HUES48 (cell line): ENCODE results near the gene RAB40AL.
"Not testable (repeated sequence)": the region's sequence is repeated elsewhere in the genome, so short reads cannot be mapped to it uniquely, and the experiment has no call there.

Experiments
- H3K27ac ChIP-seq: one replicate; pipeline ENCODE4 v1.7.0; 2013; ENCODE audit warnings: low read depth, low read length, inconsistent platforms
- H3K27me3 ChIP-seq: 2 replicates; pipeline ENCODE4 v1.6.1; 2013; ENCODE audit warnings: mild to moderate bottlenecking, low read length; ENCODE audit not compliant: control insufficient read depth, insufficient read depth
- H3K36me3 ChIP-seq: 2 replicates; pipeline ENCODE4 v1.6.1; 2013; ENCODE audit warnings: low read length; ENCODE audit not compliant: control insufficient read depth, insufficient read depth
- H3K4me1 ChIP-seq: 2 replicates; pipeline ENCODE4 v1.6.1; 2013; ENCODE audit warnings: mild to moderate bottlenecking, low read length; ENCODE audit not compliant: control insufficient read depth, insufficient read depth
- H3K4me3 ChIP-seq: 2 replicates; pipeline ENCODE4 v1.5.1; 2013; ENCODE audit warnings: mild to moderate bottlenecking, low read depth, low read length
- H3K9ac ChIP-seq: 2 replicates; pipeline ENCODE4 v1.6.1; 2013; ENCODE audit warnings: mild to moderate bottlenecking, low read depth, low read length, moderate library complexity
- H3K9me3 ChIP-seq: 2 replicates; pipeline ENCODE4 v1.6.1; 2013; ENCODE audit warnings: low read length; ENCODE audit not compliant: control insufficient read depth, insufficient read depth

RAB40AL gene

GRCh38 chrX:102936972-102937371 lies at the start of gene RAB40AL:
Gene RAB40AL, plus strand, starts transcription at chrX:102937272. Its CDS starts 47 bp downstream, at chrX:102937319.
- not testable (repeated sequence) for H3K4me3 ChIP-seq, H3K36me3 ChIP-seq, H3K4me1 ChIP-seq, H3K27ac ChIP-seq, H3K27me3 ChIP-seq, H3K9me3 ChIP-seq, H3K9ac ChIP-seq

GRCh38 chrX:102887687-102888086 lies 49.4 kb upstream of the RAB40AL start:
- Histone ChIP-seq H3K9ac (no peak overlapping the region), H3K9me3 (no peaks in the 10 kb centered on the region), H3K36me3 (peaks cover 9% of the 10 kb centered on the region; the same call in 1 of the 2 replicates)

GRCh38 chrX:102892103-102892502 lies 45.0 kb upstream of the RAB40AL start:
- H3K36me3 ChIP-seq: no peaks in the 10 kb centered on the region; the same call in 1 of the 2 replicates
- H3K27me3 ChIP-seq: no peaks in the 10 kb centered on the region

More at GRCh38 chrX:102887687-102888086, 49.4 kb upstream of the RAB40AL start:
- Histone ChIP-seq H3K4me3 (no peak overlapping the region), H3K27ac (no peak overlapping the region), H3K27me3 (no peaks in the 10 kb centered on the region; the same call in 1 of the 2 replicates), H3K4me1 (no peaks in the 10 kb centered on the region)

GRCh38 chrX:102899940-102900916 lies 36.8 kb upstream of the RAB40AL start:
- Histone ChIP-seq H3K27me3 (no peaks in the 10 kb centered on the region), H3K4me1 (no peaks in the 10 kb centered on the region), H3K9me3 (no peaks in the 10 kb centered on the region), H3K27ac (no peak overlapping the region), H3K36me3 (no peaks in the 10 kb centered on the region), H3K4me3 (no peak overlapping the region), H3K9ac (no peak overlapping the region)

More at GRCh38 chrX:102892103-102892502, 45.0 kb upstream of the RAB40AL start:
- Histone ChIP-seq H3K4me1 (no peaks in the 10 kb centered on the region), H3K27ac (no peak overlapping the region), H3K9me3 (no peaks in the 10 kb centered on the region), H3K4me3 (no peak overlapping the region), H3K9ac (no peak overlapping the region)

GRCh38 chrX:102902355-102902754 lies 34.7 kb upstream of the RAB40AL start:
- H3K4me1 ChIP-seq: no peaks in the 10 kb centered on the region
- H3K27ac ChIP-seq: no peak overlapping the region
- H3K27me3 ChIP-seq: no peaks in the 10 kb centered on the region
- H3K9ac ChIP-seq: no peak overlapping the region
- peaks cover 13% of the 10 kb centered on the region for H3K36me3 ChIP-seq
- H3K4me3 ChIP-seq: no peak overlapping the region
- no peaks in the 10 kb centered on the region for H3K9me3 ChIP-seq

- no peaks in the 10 kb centered on the region for H3K27me3 ChIP-seq
- no peaks in the 10 kb centered on the region for H3K9me3 ChIP-seq
- H3K9ac ChIP-seq: no peak overlapping the region
- H3K4me1 ChIP-seq: no peaks in the 10 kb centered on the region
- H3K27ac ChIP-seq: no peak overlapping the region
- H3K36me3 ChIP-seq: no peaks in the 10 kb centered on the region
- no peak overlapping the region for H3K4me3 ChIP-seq
These were observed 5.9 kb upstream of the RAB40AL start for GRCh38 chrX:102930990-102931756.

- Histone ChIP-seq H3K27ac (no peak overlapping the region), H3K4me1 (peaks cover 4% of the 10 kb centered on the region; the same call in 1 of the 2 replicates), H3K27me3 (no peaks in the 10 kb centered on the region), H3K9ac (no peak overlapping the region), H3K9me3 (no peaks in the 10 kb centered on the region), H3K36me3 (no peaks in the 10 kb centered on the region), H3K4me3 (no peak overlapping the region)
These were observed 2.4 kb upstream of the RAB40AL start for GRCh38 chrX:102934624-102935023.

- H3K27me3 ChIP-seq: peaks cover 2% of the 10 kb centered on the region; the same call in 1 of the 2 replicates
- H3K9me3 ChIP-seq: no peaks in the 10 kb centered on the region
- H3K9ac ChIP-seq: no peak overlapping the region
- peaks cover 5% of the 10 kb centered on the region; the same call in 1 of the 2 replicates for H3K4me1 ChIP-seq
- peak overlapping the region; percentile 55 for H3K4me3 ChIP-seq
- no peak overlapping the region for H3K27ac ChIP-seq
- H3K36me3 ChIP-seq: no peaks in the 10 kb centered on the region
These were observed 14.1 kb downstream of the RAB40AL start for GRCh38 chrX:102950908-102951866.

GRCh38 chrX:102957751-102958150 lies 20.7 kb downstream of the RAB40AL start:
- Histone ChIP-seq H3K4me1 (peaks cover 5% of the 10 kb centered on the region; the same call in 1 of the 2 replicates), H3K36me3 (no peaks in the 10 kb centered on the region), H3K27ac (no peak overlapping the region), H3K4me3 (no peak overlapping the region), H3K27me3 (no peaks in the 10 kb centered on the region; the same call in 1 of the 2 replicates), H3K9ac (no peak overlapping the region), H3K9me3 (no peaks in the 10 kb centered on the region)

GRCh38 chrX:102958794-102959193 lies 21.7 kb downstream of the RAB40AL start:
- Histone ChIP-seq H3K4me3 (no peak overlapping the region), H3K27me3 (no peaks in the 10 kb centered on the region; the same call in 1 of the 2 replicates), H3K9ac (no peak overlapping the region), H3K36me3 (no peaks in the 10 kb centered on the region), H3K27ac (no peak overlapping the region), H3K9me3 (no peaks in the 10 kb centered on the region), H3K4me1 (peaks cover 5% of the 10 kb centered on the region; the same call in 1 of the 2 replicates)
